GM12878 (cell line): Measurements from ENCODE around the gene LRRK1. TPM values are rescaled to one million over a fixed set of nuclear protein-coding genes. Genes with fewer than 3 reads are reported as not detected.

Experiments
- BHLHE40 ChIP-seq, 2 experiments: fragments of 450-650 bp in 1 of 2; IDR thresholded peaks; 2 replicates each; pipeline ENCODE4 v1.6.1; 2011 to 2017; ENCODE audit warnings: low read depth in 2 of 2, borderline replicate concordance in 1 of 2, improper control_type of control experiment in 1 of 2, low read length in 1 of 2, mild to moderate bottlenecking in 1 of 2
- CHD1 ChIP-seq: IDR thresholded peaks from 2 replicates; pipeline ENCODE4 v1.6.1; 2012; ENCODE audit warnings: low read depth, low read length, improper control_type of control experiment
- CREM ChIP-seq: IDR thresholded peaks from 2 replicates; pipeline ENCODE4 v1.6.1; 2014; ENCODE audit warnings: antibody characterized with exemption, low read depth
- EP300 ChIP-seq, 2 experiments: fragments of 150-350 bp in 1 of 2; IDR thresholded peaks; 2 replicates each; pipeline ENCODE4 v1.6.1; 2011 to 2012; ENCODE audit warnings: low read depth in 2 of 2, low read length in 2 of 2, borderline replicate concordance in 1 of 2, improper control_type of control experiment in 1 of 2, inconsistent platforms in 1 of 2; ENCODE audit not compliant: control insufficient read depth in 1 of 2
- HDAC2 ChIP-seq: fragments of 200-600 bp; sonication (generic); IDR thresholded peaks from 2 replicates; pipeline ENCODE4 v1.6.1; 2017
- LARP7 ChIP-seq: fragments of 450-650 bp; IDR thresholded peaks from 2 replicates; pipeline ENCODE4 v1.6.1; 2017; ENCODE audit warnings: mild to moderate bottlenecking
- NBN ChIP-seq: fragments of 450-650 bp; IDR thresholded peaks from 2 replicates; pipeline ENCODE4 v1.6.1; 2016
- TCF7 ChIP-seq: IDR thresholded peaks from 2 replicates; pipeline ENCODE4 v1.6.1; 2014; ENCODE audit warnings: antibody characterized with exemption, borderline replicate concordance
- polyA plus RNA-seq, 11 experiments: library from polyadenylated mRNA; depleted of rRNA in 4 of 11; unstranded in 6 of 11; stranded (reverse) in 5 of 11; fragments of >200 nt; fragmentation: Nextera tagmentation in 4 of 11; fragmentation: Illumina TruSeq in 1 of 11; extraction: Ambion mirVana in 4 of 11; extraction: Trizol in 1 of 11; gene quantifications; 1 replicate in 1 of 11; 2 replicates in 10 of 11; pipeline versions ENCODE4 v1.2.1 to v1.2.3, GENCODE V29; 2011 to 2016; ENCODE audit warnings: inconsistent platforms in 2 of 11, missing spikeins in 2 of 11, low read depth in 1 of 11
- total RNA-seq, 4 experiments: library from RNA; depleted of rRNA in 3 of 4; stranded (reverse); fragments of >200 nt in 3 of 4; fragmentation: Illumina TruSeq in 1 of 4; extraction: Trizol in 1 of 4; gene quantifications; 2 replicates each; pipeline versions ENCODE4 v1.2.1 to v1.2.3, GENCODE V29; 2013 to 2021
- TF ChIP-seq, protein P1 (sequence below): fragments of 450-650 bp; IDR thresholded peaks from 2 replicates; pipeline ENCODE4 v1.6.1; 2017; ENCODE audit warnings: antibody characterized with exemption, mild to moderate bottlenecking, moderate library complexity
- TF ChIP-seq, protein P2 (sequence below): fragments of 450-650 bp; formaldehyde crosslinking; IDR thresholded peaks from 2 replicates; pipeline ENCODE4 v1.4.0; 2022; ENCODE audit warnings: mild to moderate bottlenecking, moderate library complexity

LRRK1 gene
- total and polyA plus RNA-seq, 10 of the 15 experiments (the other 5 are each of a cell fraction or from before 2014, with no cell fraction given): 2.2 to 58.3 (median 17.9) TPM

DNA sequence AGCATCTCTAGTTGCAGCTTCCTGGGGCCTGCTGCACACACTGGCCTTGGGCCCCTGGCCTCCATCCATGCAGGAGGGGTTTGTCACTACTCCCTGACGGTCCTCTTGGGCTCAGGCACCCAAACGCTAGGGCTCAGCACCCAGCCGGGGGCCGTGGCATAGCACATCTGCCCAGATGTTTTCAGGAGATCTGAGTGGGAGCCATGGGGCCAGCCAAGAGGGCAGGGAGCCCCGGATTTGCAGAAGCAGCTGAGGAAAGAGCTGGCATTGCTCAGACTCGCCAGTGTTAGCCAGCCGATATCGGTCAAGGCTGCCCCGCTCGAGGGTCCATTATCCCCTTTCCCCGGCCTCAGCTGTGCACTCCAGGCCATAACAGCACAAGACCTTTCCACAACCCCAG, 41.0 kb upstream of the LRRK1 start (continued):
- TF ChIP-seq, protein P1, sequence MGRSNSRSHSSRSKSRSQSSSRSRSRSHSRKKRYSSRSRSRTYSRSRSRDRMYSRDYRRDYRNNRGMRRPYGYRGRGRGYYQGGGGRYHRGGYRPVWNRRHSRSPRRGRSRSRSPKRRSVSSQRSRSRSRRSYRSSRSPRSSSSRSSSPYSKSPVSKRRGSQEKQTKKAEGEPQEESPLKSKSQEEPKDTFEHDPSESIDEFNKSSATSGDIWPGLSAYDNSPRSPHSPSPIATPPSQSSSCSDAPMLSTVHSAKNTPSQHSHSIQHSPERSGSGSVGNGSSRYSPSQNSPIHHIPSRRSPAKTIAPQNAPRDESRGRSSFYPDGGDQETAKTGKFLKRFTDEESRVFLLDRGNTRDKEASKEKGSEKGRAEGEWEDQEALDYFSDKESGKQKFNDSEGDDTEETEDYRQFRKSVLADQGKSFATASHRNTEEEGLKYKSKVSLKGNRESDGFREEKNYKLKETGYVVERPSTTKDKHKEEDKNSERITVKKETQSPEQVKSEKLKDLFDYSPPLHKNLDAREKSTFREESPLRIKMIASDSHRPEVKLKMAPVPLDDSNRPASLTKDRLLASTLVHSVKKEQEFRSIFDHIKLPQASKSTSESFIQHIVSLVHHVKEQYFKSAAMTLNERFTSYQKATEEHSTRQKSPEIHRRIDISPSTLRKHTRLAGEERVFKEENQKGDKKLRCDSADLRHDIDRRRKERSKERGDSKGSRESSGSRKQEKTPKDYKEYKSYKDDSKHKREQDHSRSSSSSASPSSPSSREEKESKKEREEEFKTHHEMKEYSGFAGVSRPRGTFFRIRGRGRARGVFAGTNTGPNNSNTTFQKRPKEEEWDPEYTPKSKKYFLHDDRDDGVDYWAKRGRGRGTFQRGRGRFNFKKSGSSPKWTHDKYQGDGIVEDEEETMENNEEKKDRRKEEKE: no peak
- TF ChIP-seq HDAC2 (no peak), TCF7 (no peak), NBN (no peak), CHD1 (no peak), CREM (no peak), BHLHE40 (IDR thresholded peaks at IDR 0.05; ENCODE audit: borderline replicate concordance in 1 of 2, low read depth in 2 of 2, low read length in 1 of 2) (no peak), EP300 (IDR thresholded peaks at IDR 0.05; ENCODE audit: borderline replicate concordance in 1 of 2, control insufficient read depth in 1 of 2, low read depth in 2 of 2, low read length in 2 of 2) (no peak), LARP7 (no peak)
- TF ChIP-seq, protein P2, sequence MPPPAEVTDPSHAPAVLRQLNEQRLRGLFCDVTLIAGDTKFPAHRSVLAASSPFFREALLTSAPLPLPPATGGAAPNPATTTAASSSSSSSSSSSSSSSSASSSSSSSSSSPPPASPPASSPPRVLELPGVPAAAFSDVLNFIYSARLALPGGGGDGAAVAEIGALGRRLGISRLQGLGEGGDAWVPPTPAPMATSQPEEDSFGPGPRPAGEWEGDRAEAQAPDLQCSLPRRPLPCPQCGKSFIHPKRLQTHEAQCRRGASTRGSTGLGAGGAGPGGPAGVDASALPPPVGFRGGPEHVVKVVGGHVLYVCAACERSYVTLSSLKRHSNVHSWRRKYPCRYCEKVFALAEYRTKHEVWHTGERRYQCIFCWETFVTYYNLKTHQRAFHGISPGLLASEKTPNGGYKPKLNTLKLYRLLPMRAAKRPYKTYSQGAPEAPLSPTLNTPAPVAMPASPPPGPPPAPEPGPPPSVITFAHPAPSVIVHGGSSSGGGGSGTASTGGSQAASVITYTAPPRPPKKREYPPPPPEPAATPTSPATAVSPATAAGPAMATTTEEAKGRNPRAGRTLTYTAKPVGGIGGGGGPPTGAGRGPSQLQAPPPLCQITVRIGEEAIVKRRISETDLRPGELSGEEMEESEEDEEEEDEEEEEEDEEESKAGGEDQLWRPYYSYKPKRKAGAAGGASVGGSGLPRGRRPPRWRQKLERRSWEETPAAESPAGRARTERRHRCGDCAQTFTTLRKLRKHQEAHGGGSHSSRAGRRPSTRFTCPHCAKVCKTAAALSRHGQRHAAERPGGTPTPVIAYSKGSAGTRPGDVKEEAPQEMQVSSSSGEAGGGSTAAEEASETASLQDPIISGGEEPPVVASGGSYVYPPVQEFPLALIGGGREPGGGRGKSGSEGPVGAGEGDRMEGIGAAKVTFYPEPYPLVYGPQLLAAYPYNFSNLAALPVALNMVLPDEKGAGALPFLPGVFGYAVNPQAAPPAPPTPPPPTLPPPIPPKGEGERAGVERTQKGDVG (CRISPR knock-in tag): no peak
